Measurements from ENCODE around the gene NUP50. TPM values are rescaled to one million over a fixed set of nuclear protein-coding genes. Genes with fewer than 3 reads are reported as not detected.

NUP50 gene
- total RNA-seq, 1 donor from 2014 or later, result 44.1 TPM

DNA sequence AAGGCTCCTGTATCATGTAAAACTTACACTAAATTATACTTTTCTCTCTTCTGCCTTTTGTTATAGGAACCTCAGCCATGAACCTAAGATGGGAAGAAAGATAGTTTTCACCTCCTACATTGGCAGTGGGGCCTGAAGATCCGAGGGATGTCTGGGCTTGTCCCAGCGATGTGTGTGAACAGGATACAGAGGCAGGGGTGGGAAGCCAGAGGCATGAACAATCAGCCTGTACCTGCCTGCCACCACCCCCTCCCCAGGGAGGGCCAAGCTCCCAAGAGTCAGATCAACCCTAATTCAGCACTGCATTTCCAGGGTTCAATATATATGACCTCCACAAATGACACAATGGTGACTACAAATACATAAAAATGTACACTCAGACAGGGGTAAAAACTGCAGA lies 67.6 kb downstream of the NUP50 start:
- no peak overlapping the region for H3K27ac Mint-ChIP-seq (ENCODE audit: unreplicated experiment)

DNA sequence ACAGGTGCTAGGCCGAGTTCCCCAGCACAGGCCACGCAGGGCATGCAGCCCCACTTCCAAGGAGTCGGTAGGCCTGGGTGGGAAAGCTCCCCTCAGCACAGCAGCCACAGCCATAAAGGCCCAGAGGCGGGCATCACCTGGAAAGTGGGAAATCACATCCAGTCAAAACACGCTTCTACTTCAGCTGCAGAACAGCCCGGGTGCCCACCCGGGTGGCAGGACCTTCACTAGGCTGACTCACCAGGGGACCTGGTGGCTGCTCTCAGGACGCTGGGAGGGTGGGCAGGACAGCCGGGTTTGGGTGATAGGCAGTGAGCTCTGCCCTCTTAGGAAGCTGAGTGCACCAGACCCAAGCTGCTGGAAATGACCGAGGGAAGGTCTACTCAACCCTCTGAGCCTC lies 69.7 kb downstream of the NUP50 start:
- Mint-ChIP-seq H3K36me3 (ENCODE audit: unreplicated experiment) (peaks cover 7% of the 10 kb centered on the region), H3K27me3 (ENCODE audit: unreplicated experiment) (no peaks in the 10 kb centered on the region), H3K27ac (ENCODE audit: unreplicated experiment) (no peak overlapping the region), H3K4me3 (ENCODE audit: unreplicated experiment) (no peak overlapping the region), H3K4me1 (ENCODE audit: unreplicated experiment) (peaks cover 4% of the 10 kb centered on the region), H3K9me3 (ENCODE audit: unreplicated experiment) (no peaks in the 10 kb centered on the region)
- DNase-seq (ENCODE audit: extremely low spot score, unreplicated experiment), result no peak
- TF ChIP-seq, protein P1, sequence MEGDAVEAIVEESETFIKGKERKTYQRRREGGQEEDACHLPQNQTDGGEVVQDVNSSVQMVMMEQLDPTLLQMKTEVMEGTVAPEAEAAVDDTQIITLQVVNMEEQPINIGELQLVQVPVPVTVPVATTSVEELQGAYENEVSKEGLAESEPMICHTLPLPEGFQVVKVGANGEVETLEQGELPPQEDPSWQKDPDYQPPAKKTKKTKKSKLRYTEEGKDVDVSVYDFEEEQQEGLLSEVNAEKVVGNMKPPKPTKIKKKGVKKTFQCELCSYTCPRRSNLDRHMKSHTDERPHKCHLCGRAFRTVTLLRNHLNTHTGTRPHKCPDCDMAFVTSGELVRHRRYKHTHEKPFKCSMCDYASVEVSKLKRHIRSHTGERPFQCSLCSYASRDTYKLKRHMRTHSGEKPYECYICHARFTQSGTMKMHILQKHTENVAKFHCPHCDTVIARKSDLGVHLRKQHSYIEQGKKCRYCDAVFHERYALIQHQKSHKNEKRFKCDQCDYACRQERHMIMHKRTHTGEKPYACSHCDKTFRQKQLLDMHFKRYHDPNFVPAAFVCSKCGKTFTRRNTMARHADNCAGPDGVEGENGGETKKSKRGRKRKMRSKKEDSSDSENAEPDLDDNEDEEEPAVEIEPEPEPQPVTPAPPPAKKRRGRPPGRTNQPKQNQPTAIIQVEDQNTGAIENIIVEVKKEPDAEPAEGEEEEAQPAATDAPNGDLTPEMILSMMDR (IDR thresholded peaks at IDR 0.05), result no peak

More for the DNA sequence above, 67.6 kb downstream of the NUP50 start:
- Mint-ChIP-seq H3K9me3 (ENCODE audit: unreplicated experiment) (no peaks in the 10 kb centered on the region), H3K4me1 (ENCODE audit: unreplicated experiment) (peaks cover 9% of the 10 kb centered on the region), H3K36me3 (ENCODE audit: unreplicated experiment) (peaks cover 1% of the 10 kb centered on the region), H3K4me3 (ENCODE audit: unreplicated experiment) (no peak overlapping the region), H3K27me3 (ENCODE audit: unreplicated experiment) (no peaks in the 10 kb centered on the region)
- TF ChIP-seq, protein P1 (IDR thresholded peaks at IDR 0.05), result no peak
- no peak for DNase-seq (ENCODE audit: extremely low spot score, unreplicated experiment)

DNA sequence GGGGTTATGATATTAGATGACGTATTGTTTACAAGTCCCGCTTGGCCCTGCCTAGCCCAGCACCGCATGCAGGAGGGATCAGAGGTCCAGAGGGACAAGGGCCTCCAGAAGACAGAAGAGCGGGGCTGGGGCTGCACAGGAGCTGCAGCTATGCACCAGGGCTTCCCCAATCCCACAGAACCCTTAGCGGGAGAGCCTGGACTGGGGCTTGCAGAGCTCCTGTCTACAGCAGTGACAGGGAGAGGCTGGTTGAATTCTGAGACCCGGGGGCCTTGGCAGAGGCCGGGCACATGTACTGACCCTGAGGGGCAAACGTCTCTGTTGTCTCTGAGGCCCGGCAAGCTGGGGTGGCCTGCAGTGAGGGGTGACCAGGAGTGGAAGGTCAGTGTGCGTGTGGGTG lies 70.1 kb downstream of the NUP50 start:
- Mint-ChIP-seq H3K36me3 (ENCODE audit: unreplicated experiment) (peaks cover 7% of the 10 kb centered on the region), H3K27ac (ENCODE audit: unreplicated experiment) (no peak overlapping the region), H3K9me3 (ENCODE audit: unreplicated experiment) (no peaks in the 10 kb centered on the region), H3K4me3 (ENCODE audit: unreplicated experiment) (no peak overlapping the region), H3K27me3 (ENCODE audit: unreplicated experiment) (no peaks in the 10 kb centered on the region), H3K4me1 (ENCODE audit: unreplicated experiment) (peaks cover 8% of the 10 kb centered on the region)
- TF ChIP-seq, protein P1 (IDR thresholded peaks at IDR 0.05), result no peak
- DNase-seq (ENCODE audit: extremely low spot score, unreplicated experiment), result no peak

DNA sequence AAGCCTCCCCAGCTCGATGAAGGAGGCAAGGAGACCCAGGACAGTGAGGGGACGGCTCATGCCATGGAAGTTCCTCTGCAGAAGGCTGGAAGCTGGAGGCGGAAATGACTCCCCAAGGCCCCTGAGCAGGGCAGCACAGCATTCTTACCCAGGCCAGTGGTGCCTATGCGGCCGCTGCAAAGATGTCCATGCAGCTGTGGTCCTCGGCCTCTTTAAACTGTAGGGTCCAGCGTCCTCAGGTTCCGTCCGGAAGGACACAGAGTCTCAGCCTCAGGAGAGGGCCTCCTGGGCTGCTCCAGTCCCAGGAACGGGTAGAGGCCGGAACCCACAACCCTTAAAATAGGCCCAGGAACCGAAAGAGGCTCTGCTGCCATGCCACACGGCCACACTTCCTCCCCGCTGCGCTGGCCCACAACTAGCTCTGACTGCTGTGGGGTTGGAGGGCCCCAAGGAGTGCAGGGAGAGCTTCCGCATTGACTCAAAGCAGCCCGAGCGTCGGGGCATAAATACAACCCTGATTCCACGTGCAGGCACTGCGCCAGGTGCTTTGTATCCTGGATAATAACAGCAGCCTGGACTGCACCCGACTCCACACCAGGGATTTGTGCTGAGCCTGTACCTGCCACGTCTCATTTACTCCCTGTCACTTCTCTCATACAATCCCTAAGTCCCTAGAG lies 71.5 kb downstream of the NUP50 start:
- Mint-ChIP-seq H3K9me3 (ENCODE audit: unreplicated experiment) (no peaks in the 10 kb centered on the region), H3K27ac (ENCODE audit: unreplicated experiment) (no peak overlapping the region), H3K4me3 (ENCODE audit: unreplicated experiment) (no peak overlapping the region), H3K27me3 (ENCODE audit: unreplicated experiment) (no peaks in the 10 kb centered on the region), H3K36me3 (ENCODE audit: unreplicated experiment) (peaks cover 7% of the 10 kb centered on the region), H3K4me1 (ENCODE audit: unreplicated experiment) (peaks cover 17% of the 10 kb centered on the region)
- TF ChIP-seq, protein P1 (IDR thresholded peaks at IDR 0.05), result no peak
- DNase-seq (ENCODE audit: extremely low spot score, unreplicated experiment), result no peak

DNA sequence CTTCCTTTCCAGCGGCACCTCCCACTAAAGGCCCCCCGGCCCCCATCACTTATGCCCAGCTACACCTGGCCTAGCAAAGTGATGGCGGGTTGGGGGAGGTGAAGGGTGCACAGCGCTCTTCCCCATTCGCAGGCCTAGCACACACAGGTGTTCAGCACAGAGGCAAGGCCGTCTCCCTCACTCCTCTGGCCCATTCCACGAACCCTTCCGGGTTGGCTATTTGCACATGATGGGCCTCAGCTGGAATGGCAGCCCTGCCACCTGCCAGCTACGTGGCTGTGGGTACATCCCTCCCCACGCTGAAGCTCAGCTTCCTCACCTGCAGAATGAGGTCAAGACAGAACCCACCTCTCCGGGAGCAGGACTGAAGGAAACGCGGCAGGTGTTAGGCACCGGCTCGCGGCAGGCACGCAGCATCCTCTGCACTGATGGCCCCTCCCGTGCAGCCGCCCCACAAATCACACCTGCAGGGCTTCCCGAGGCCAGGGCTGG lies 72.2 kb downstream of the NUP50 start:
- H3K4me1 Mint-ChIP-seq (ENCODE audit: unreplicated experiment), result peaks cover 17% of the 10 kb centered on the region
- DNase-seq (ENCODE audit: extremely low spot score, unreplicated experiment), result no peak
- peaks cover 7% of the 10 kb centered on the region for H3K36me3 Mint-ChIP-seq (ENCODE audit: unreplicated experiment)
- no peak overlapping the region for H3K4me3 Mint-ChIP-seq (ENCODE audit: unreplicated experiment)
- TF ChIP-seq, protein P1 (IDR thresholded peaks at IDR 0.05), result no peak
- no peaks in the 10 kb centered on the region for H3K27me3 Mint-ChIP-seq (ENCODE audit: unreplicated experiment)
- H3K9me3 Mint-ChIP-seq (ENCODE audit: unreplicated experiment), result no peaks in the 10 kb centered on the region
- H3K27ac Mint-ChIP-seq (ENCODE audit: unreplicated experiment), result no peak overlapping the region
